Midbrain (tissue), 1 donor: ENCODE results near the gene BORCS8.

Experiments used
- DNase-seq: peaks from one replicate; lab custom pipeline; 2025; lab: John Stamatoyannopoulos, UW

Gene BORCS8

DNA sequence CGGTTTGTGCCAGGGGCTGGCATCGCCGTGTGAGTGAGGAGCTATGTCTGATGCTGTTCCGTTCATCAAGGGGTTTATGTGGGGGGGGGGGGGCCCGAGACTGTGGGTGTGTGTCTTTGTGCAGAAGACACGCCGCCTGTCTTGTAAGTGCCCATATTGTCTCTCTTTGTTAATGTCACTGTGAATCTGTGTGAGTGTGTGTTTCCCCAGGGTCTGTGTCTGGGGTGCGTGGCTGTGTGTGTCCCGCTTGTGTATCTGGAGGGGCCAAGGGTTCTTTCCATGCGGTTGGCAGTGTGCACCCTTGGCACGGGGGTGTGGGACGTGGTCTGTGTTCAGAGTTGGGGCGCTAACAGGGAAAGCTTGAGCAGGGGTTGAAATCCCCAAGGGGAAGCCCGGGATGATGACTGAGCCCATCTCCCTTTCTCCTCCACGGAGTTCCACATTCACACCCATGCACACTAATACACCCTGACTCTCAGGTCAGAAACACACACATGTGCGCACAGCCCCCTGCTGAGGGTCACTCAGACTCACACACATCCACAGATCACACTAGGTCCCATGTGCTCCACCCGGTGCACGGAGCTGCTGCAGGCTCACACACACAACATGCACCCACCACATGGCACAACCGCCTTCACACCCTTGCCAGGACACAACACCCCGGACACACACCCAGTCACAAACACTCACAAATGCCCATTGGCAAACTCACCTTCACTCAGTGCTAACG is 21.6 kb upstream of the BORCS8 start:
- DNase-seq: no peak

DNA sequence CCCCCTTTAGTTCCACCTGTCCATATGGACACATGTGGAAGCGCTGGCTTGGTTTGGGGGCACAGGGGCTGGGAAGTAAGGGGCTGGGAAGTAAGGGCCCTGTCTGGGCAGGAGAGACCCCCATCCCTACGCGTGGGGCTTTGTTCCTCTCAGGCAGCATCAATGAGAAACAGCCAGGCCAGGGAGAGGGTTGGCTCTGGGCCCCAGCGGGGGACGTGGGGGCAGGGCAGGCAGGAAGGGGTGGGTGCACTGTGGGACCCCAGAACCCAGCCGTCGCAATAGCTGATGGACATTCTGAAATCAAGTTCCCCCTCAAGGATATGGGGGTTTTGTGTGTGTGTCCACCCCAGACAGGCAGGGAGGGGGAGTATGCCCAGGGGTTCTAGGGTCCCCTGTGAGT is 21.0 kb upstream of the BORCS8 start:
- no peak for DNase-seq

DNA sequence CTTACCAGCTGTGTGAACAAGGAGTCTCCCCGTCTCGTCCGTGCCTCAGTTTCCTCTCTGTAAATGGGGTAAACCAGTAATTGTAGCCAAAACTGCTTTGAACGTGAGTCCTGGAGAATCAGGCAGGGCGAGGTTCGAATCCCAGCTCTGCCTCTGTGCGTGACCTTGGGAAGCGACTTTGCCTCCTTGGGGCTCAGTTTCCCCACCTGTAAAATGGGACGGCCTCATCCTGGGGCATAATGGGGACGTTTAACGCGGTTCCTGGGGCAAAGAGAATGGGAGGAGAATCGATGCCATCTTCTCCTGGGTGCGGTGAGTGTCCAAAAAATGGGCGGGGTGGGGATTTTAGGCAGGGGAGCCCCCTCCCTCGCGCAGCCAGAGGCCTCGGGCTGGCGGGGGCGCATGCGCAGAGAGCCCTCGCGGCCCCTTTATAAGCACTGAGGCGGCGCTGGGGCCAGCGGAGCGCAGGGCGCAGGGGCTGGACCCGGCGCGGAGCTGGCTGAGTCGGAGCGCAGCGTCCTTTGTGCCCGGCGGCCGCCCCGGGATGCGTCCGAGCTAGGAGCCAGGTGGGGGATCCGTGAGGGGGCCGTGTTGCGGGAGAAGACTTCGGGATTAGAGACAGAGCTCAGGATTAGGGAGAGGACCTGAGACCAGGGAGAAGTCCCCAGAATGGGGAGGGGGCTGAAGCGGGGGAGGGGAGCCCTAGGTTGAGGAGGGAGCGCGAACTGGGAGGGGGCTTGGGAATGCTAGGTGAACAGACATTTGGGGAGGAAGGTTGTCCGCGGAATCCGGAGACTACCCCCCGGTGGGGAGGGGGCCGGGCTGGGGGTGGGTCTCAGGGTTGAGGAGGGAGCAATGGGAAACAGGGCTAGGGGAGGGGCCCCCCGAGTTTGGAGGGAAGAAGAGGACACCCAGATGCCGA is 19.8 kb upstream of the BORCS8 start, which contains the start of gene NCAN:
NCAN (plus strand) TSS at position 460 of the 922 bp plus-strand sequence. CDS start 4,996 bp downstream, outside the sequence.
- DNase-seq: peak; percentile 8

DNA sequence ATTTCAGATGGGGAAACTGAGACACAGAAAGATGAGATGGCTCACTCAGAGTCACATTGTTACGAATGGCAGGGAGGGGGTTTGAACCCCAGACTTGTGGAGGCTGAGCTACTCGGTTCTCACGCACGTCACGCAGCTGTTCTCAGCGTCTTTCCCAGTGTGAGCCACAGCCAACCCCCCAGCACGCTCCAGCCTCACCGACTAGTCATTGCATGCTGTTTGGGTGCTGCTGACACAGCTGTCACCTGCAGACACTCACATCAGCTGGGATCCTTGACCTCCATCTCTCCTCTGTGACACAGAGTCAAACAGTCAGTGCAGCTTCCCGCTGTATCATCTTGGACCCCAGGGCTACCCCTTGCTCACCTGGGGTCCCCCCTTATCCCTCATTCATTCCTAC is 17.4 kb upstream of the BORCS8 start:
- DNase-seq: no peak

DNA sequence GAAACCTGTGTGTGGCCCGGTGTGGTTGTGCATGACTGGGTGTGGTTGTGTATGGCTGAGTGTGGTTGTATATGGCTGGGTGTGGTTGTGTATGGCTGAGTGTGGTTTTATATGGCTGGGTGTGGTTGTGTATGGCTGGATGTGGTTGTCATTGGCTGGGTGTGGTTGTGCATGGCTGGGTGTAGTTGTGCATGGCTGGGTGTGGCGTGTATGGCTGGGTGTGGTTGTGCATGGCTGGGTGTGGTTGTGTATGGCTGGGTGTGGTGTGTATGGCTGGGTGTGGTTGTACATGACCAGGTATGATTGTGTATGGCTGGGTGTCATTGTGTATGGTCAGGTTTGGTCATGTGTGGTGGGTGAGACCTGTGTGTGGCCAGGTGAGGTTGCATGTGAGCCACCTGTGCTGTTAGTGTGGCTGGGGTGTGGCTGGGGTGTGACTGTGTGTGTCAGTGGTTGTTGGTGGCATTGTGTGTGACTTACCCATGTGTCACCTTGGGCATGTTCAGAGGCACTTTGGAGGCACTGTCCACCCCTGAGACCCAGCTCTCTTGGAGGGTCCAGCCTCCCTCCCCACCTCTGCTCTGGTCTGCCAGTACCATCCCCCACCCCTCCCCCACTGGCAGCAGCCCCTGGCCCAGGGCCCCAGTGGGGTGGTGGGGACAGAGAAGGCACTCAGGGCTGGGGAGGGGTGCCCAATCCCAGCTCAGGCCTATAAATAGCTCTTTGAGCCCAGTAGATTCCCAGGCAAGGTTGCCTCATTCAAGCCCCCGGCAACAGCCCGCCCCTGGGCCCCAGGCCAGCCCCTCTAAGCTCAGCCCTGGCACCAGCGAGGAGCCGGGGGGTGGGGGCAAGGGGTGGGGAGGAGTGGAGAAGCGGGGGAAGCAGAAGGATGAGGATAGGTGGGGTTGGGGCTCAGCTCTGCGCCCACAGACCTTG is 16.0 kb upstream of the BORCS8 start:
- DNase-seq: peak; percentile 71

DNA sequence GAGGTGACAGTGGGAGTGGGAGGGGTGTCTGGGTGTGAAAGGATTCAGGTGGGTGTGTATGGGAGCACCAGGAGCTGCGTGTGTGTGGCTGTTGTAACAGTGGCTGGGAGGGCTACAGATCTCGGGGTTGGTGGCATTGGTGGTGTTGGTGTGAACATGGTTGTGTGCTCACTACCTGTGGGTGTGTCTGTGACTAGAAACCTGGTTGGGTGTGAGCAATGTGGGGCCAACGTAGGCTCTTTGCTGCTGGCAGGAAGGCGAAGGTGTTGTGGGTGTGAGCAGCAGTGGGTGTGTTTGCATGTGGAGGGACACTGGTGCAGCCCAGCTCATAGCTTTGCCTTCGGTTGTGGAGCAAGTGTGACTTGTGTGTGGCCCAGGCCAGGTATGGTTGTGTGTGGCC is 15.0 kb upstream of the BORCS8 start:
- no peak for DNase-seq

DNA sequence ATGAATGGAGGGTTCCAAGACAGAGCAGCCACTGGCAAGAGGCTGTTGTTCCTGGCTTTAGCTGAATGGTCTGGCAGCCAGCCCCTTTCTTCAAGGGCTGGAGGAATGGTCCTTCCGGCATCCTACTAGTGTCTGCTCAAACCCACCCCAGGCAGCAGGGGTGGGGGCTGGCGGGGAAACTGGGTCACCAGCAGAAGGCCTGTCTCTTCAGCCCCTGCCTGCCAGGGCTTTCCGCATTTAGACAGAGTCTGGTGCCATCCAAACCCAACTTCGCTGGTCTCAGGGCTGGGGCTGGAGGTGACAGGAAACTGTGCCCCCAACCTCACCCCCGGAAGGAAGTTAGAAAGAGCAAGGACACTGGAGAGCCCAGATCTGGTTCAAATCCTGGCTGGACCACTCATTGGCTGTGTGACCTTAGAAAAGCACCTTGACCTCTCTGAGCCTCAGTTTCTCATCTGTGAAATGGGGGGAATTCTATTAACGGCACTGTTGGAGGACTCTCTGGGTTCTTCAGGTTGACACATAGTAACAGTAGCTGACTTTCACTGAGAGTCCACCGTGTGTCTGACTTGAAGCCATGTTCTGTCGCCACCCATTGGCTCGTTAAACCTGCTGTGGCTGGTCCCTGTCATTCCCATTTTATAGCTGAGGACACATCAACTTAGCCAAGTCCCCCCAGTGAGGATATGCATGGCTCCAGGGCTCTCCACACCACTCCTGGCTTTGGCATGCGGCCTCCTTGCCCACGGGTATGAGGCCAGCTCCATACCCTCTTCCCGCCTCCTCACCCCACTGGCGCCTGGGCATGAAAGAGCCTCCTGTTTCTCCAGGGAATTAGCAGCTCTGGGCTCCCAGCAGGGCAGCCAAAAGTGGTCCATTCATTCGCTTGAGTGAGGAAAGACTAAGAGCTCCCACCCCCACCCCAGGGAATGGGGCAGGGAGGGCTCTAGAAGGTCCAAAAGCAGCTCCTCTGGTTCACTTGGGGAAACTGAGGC is 13.8 kb upstream of the BORCS8 start:
- DNase-seq: peak; percentile 71

DNA sequence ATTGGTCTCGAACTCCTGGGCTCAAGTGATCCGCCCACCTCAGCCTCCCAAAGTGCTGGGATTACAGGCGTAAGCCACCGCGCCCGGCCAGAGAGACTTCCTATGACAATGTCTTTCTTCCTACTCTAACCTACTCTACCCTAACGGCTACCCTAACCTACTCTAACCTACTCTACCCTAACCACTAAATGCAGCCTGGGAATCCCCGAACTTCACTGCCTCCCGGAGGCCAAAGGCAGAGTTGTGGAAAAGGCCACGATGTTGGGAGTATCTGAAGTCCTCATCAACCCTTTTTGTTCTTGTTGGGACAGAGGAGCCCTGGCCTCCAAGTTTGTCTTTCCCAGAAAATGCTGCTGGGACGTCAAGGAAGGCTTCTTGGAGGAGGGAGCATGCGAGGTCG is 12.2 kb upstream of the BORCS8 start:
- no peak for DNase-seq

DNA sequence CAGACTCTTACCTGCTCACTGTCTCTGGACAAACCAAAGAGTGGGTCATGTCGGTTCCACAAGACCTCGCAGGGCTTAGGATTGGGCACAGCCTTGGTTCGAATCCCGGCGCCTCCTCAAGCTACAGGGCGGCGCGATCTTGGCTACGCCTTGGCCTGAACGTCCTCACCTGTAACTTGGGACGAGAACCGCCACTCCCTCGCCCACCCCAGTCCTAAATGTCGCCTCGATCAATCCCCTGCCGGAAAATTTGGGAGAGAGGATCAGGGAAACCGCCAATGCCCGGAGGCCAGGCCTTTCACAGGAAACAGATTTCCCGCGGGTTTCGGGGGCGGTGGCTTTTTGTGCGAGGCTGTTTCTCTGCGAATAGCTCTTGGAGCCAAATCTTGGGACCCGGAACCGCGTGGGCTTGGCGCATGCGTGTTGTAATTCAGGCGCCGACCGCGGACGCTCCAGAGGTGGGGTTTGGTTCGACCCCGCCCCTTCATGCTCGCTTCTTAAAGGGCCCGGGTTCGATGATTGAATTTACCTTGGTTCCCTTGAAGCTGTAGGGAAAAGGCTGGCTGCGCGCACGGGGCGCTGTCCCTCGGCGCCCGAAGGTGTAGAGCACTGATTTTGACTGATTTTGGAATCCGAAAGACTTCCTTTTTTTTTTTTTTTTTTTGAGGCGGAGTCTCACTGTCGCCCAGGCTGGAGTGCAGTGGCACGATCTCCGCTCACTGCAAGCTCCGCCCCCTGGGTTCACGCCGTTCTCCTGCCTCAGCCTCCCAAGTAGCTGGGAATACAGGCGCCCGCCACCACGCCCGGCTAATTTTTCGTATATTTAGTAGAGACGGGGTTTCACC is 11.3 kb upstream of the BORCS8 start, which contains the start of gene NR2C2AP:
NR2C2AP (minus strand) TSS at position 403 of the 845 bp plus-strand sequence; CDS start at position 49, 354 bp downstream.
- DNase-seq: peak; percentile 88

DNA sequence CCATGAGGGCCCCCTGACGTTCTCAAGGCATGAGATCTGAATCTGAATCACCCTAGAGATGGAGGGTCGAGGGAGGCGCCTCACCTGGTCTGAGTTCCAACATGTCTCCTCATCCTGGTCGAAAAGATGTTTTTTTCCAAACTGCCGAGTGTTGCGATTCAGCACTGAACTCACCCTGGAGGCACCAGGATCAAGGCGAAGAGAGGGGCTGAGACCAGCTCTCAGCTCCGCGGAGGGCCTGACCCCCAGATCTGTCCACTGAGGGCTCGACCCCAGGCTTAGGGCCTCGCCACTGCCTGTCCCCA is 10.7 kb upstream of the BORCS8 start:
- no peak for DNase-seq

DNA sequence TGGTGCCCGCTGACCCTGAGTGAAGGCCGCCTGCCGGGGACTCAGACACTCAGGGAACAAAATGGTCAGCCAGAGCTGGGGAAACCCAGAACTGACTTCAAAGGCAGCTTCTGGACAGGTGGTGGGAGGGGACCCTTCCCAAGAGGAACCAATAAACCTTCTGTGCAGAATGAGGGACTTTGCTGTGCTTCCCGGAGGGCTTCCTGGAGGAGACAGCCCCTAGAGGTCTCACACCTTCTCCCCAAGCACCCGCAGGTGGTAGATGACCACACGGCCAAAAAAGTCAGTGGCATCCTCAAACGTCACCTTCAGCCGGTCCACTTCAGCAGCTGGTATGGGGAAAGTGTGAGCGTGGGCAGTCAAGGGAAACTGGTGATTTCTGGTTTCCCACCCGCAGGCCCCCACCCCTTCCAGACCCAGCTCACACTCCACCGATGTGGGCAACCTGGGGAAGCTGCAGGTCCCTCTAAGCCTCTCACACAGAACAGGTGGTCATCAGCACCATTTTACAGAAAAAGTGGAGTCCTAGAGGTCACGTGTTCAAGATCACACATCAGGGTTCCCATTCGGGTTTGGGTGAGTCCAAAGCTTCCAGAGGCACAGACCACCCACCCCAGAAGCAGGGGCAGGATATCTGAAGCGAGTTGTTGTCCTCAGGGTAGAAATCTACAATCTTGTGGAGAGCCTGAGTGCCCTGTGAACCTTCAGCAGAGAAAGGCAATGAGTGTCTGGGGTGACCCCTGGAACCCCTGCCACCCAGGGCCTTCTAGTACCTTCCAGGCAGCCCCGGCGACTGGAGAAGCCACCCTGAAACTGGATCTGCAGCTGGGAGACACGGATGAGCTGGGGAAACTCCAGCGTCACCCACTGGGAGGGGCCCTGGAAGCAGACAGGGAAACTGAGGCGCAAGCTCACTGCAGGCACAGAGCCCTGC is 10.0 kb upstream of the BORCS8 start:
- no peak for DNase-seq

DNA sequence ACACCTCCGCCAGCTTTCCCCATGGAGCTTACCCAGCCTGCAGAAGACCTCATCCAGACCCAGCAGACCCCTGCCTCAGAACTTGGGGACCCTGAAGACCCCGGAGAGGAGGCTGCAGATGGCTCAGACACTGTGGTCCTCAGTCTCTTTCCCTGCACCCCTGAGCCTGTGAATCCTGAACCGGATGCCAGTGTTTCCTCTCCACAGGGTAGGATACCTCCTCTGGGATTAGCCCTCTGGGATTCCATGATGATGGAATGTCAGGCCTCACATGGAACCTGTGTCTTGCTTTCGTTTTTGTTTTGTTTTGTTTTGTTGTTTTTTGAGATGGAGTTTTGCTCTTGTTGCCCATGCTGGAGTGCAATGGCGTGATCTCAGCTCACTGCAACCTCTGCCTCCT is 2.0 kb upstream of the BORCS8 start:
- DNase-seq: no peak

DNA sequence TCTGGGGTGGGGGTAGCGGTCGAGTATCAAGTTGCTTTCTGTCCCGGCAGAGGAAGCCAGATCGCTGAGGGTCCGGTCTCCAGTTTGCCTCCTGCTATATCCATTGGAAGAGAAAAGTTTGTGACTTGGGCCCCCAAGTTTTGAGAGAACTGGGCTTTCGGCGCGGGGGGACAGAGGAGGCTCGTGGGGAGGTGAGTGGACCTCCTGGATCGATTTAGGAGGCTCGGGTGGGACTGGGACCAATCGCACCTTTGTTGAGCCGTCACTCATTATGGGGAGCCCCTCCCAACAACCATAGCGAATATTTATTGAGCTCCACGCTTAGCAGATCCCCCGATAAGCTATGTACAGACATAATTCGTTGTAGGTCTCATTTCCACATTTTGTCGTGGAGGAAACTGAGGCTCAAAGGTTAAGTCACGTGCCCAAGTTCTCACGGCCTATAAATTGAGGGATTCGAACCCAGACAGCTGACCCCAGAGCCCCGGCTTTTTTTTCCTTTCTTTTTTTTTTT is 1.0 kb upstream of the BORCS8 start:
- DNase-seq: no peak

DNA sequence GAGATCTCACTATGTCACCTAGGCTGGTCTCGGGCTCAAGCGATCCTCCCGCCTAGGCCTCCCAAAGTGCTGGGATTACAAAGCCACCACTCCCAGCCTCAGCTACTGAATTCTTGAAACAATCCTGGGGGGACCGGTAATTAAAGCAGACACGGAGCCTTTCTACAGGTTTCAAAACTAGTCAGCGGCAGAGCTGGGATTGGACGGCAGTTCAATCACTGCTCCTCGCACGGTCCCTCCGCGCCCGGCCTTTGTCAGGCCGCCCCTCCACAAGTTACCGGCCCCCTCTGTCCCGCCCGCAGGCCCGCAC is 229 bp downstream of the BORCS8 start:
- no peak for DNase-seq

DNA sequence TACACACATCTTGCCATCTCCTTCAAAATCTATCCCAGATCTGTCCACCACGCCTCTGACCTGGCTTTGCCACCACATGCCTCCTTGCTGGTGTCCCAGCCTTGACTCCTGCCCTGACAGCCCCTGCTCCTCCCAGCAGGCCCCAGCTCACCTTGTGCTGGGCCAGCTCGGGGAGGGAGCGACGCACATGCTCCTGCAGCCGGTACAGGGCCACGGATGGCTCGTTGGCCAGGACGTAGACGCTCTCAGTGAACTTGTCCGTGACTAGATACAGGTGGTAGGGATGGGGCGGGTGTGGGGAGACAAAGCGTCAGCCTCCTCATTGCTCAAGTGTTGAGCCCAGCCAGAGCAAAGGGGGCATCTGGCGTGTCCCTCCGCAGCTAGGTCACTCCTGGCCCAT is 5.2 kb downstream of the BORCS8 start:
- DNase-seq: no peak

DNA sequence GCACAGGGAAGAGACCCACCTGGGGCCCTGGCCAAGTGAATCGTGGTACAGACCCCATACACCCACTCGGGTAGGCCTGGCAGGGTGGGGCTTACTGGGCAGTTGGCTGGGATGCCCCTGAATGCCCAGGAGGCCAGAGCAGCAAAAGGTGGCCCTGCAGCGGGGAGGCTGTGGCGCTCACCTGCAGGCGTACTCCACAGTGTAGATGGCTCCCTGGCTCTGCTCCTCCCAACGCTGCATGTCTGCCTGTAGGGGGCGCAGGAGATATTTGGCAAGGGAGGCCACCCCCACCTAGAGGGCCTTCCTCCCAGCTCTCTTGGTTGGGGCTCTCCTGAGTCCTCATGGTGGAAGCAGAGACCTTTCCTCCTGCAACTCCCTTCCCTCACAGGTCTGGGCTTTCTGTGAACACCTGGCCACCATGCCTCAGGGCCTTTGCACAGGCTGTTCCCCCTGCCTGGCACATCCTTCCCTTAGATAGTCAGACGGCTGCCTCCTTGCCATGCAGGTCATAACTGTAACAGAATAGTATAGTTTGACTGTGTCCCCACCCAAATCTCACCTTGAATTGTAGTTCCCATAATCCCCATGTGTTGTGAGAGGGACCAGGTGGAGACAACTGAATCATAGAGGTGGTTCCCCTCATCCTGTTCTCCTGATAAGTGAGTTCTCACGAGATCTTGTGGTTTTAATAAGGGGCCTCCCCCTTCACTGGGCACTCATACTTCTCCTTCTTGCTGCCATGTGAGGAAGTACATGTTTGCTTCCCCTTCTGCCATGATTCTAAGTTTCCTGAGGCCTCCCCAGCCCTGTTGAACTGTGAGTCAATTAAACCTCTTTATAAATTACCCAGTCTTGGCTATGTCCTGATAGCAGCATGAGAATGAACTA is 5.9 kb downstream of the BORCS8 start:
- DNase-seq: no peak

DNA sequence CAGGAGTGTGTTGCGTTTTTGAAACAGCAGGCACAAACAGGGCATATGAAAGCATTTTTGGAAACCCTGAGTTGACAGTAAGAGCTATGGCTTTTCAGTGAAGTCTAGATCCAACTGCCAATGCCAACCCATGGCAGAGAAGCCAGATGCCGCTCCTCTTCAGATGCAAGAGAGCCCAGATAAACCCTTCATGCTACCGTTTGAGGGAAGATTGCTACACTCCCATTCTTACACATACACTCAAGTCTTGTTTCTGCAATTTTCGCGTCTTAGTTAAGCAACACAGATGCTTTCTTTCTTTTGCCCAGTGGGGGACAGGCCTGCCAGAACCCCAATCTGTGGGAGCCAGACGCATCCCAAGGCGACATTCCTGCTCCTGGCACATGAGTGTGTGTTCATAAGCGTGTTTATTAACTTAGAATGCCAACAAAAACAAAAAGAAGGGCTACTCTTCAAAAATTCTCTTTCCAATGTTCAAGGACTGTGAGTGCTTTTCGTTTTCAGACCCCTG is 10.4 kb downstream of the BORCS8 start:
- DNase-seq: no peak
